Fibroblast of mammary gland (primary cell): ENCODE measurements around the gene MRPL53.
"Not testable (repeated sequence)": the region's sequence is repeated elsewhere in the genome, so short reads cannot be mapped to it uniquely, and the experiment has no call there.

ENCODE experiments used
- DNase-seq: peaks from one replicate; pipeline ENCODE4 v3.0.0-alpha.2; 2010; ENCODE audit warnings: low read depth
- H3K4me3 ChIP-seq: 2 replicates; pipeline ENCODE4 v1.5.1; 2011; ENCODE audit warnings: low read depth, mild to moderate bottlenecking, low read length, moderate library complexity; ENCODE audit not compliant: control insufficient read depth
- CTCF ChIP-seq: conservative IDR thresholded peaks from 2 replicates; pipeline ENCODE4 v1.5.1; 2011; ENCODE audit warnings: low read depth, low read length, inconsistent platforms; ENCODE audit not compliant: control insufficient read depth, insufficient read depth

The MRPL53 gene

DNA sequence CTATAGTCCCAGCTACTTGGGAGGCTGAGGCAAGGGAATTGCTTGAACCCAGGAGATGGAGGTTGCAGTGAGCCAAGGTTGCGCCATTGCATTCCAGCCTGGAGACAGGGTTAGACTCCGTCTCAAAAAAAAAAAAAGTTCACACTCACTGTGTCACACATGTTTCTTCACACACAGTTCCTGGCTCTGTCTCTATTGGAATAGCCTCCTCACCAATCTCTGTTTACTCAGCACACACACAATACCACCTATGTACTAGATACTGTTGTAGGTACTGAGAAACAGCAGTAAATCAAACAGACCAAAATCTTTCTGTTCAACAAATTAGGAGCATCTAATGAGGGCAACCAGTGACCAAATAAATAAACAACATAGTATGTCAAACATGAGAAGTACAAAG lies 13.7 kb upstream of the MRPL53 start:
- no peak for DNase-seq
- TF ChIP-seq CTCF = no peak
- no peak overlapping the region for H3K4me3 ChIP-seq

DNA sequence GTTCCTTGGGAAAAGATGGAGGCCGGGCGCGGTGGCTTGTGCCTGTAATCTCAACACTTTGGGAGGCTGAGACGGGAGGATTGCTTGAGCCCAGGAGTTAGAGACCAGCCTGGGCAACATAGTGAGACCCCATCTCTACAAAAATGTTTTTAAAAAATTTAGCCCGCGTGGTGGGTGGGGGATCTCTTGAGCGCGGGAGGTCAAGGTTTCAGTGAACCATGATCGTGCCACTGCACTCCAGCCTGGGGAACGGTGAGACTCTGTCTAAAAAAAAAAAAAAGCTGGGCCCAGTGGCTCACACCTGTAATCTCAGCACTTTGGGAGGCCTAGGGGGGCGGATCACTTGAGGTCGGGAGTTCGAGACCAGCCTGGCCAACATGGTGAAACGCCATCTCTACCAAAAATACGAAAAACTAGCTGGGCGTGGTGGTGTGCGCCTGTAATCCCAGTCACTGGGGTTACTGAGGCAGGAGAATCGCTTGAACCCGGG lies 11.2 kb upstream of the MRPL53 start:
- peak overlapping the region; percentile 100 for H3K4me3 ChIP-seq
- DNase-seq = not testable (repeated sequence)

- peak; percentile 88 for TF ChIP-seq CTCF
- peak within 1 kb of the TSS; percentile 100 for H3K4me3 ChIP-seq
- peak; percentile 93 for DNase-seq
Observed at GRCh38 chr2:74482801-74483674, 10.6 kb upstream of the MRPL53 start, which contains the start of the genes CCDC142 and TTC31. CCDC142 (minus strand) TSS chr2:74482998; CDS start chr2:74482837, 161 bp downstream. TTC31 (plus strand) TSS chr2:74483081; CDS start chr2:74483096, 15 bp downstream.

- DNase-seq = no peak
- H3K4me3 ChIP-seq = peak overlapping the region; percentile 100
- no peak for TF ChIP-seq CTCF
Observed at GRCh38 chr2:74481961-74482800, 9.7 kb upstream of the MRPL53 start.

GRCh38 chr2:74481431-74481830 lies 9.0 kb upstream of the MRPL53 start:
- H3K4me3 ChIP-seq = peak overlapping the region; percentile 100
- DNase-seq = no peak
- no peak for TF ChIP-seq CTCF

DNA sequence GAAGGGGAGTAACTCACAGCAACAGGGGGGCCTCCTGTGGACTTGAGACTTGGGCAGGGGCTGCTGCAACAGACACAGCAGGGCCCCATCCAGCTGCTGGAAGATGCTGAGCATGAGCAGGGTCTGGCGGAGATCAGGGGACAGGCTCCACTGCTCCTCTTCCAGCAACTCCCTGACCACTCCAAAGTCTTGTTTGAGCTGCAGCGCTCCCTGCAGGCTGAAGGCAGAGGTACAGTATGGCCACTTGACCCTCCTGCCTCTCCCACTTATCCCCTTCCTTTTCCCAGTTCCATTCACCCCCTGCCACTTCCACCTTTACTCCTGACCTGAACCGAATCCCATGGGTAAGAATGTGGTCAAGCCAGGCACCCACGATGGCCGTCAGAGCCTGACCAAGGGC lies 2.4 kb upstream of the MRPL53 start:
- DNase-seq = no peak
- no peak overlapping the region for H3K4me3 ChIP-seq
- TF ChIP-seq CTCF = peak; percentile 33
